Measurements from ENCODE around the gene SYF2. TPM values are rescaled to one million over a fixed set of nuclear protein-coding genes. Genes with fewer than 3 reads are reported as not detected.

The SYF2 gene
- total and polyA plus RNA-seq, 4 experiments from 2014 or later = 64.3 to 111 (median 74.9) TPM

DNA sequence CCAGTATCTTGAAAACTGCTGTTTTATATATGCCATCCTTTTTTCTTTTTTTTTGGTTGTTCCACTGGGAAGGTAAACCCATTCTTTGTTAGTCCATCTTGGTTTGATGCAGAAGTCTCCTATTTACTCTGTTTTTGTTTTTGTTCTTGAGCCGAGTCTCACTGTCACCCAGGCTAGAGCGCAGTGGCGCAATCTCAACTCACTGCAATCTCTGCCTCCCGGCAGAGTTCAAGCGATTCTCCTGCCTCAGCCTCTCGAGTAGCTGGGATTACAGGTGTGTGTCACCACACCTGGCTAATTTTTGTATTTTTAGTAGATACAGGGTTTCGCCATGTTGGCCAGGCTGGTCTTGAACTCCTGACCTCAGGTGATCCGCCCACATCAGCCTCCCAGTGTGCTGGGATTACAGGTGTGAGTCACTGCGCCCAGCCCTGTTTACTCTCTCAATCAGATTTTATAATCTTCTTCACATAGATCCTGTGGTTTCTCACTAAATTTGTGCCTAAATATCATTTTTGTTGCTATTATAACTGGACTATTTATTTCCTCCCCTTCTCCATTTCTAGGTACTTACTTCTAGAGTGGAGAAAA is 12.5 kb downstream of the SYF2 start:
- H3K27ac Mint-ChIP-seq = peak overlapping the region in 2 of 7 donors; percentile 25 to 42
- H3K4me1 ChIP-seq (ENCODE audit: insufficient read depth, low read length) = no peaks in the 10 kb centered on the region
- peaks cover 28% of the 10 kb centered on the region for H3K36me3 ChIP-seq (ENCODE audit: insufficient read depth, low read length)
- ChIA-PET POLR2A (ENCODE audit: partially characterized antibody) (interaction anchor here (1.1 to 1.4 kb wide), 2 partner anchors 9 to 13 kb away, joined by 4 to 5 read pairs; partner anchors contain the start of gene SYF2), CTCF (ENCODE audit: partially characterized antibody) (interaction anchor here (2.4 kb wide), 1 partner anchor 14 kb away, joined by 10 read pairs; no protein-coding TSS in a partner anchor)
- H3K36me3 Mint-ChIP-seq = peaks cover 32 to 44% of the 10 kb centered on the region in 2 donors
- peaks cover 0 to 2% (median 0%) of the 10 kb centered on the region in 8 donors for H3K9me3 Mint-ChIP-seq
- no peaks in the 10 kb centered on the region for H3K9me3 ChIP-seq (ENCODE audit: control insufficient read depth in 1 of 2, low read length in 2 of 2)
- H3K4me3 ChIP-seq (ENCODE audit: low read length in 2 of 2) = no peak overlapping the region
- no peak overlapping the region for H3K27ac ChIP-seq (ENCODE audit: low read depth, low read length)
- no peaks in the 10 kb centered on the region for H3K27me3 Mint-ChIP-seq
- DNase-seq = no peak
- H3K4me1 Mint-ChIP-seq = peaks cover 3 to 6% (median 5%) of the 10 kb centered on the region in 4 donors
- intact Hi-C loops (cut with micrococcal nuclease) = no loop called here
- H3K27me3 ChIP-seq (ENCODE audit: insufficient read depth, low read length) = no peaks in the 10 kb centered on the region
- H3K4me3 Mint-ChIP-seq = no peak overlapping the region

GRCh38 chr1:25217598-25218232 is 14.6 kb downstream of the SYF2 start:
- H3K36me3 Mint-ChIP-seq = peaks cover 20 to 29% of the 10 kb centered on the region in 2 donors
- Histone ChIP-seq H3K9me3 (ENCODE audit: control insufficient read depth in 1 of 2, low read length in 2 of 2) (no peaks in the 10 kb centered on the region), H3K27me3 (ENCODE audit: insufficient read depth, low read length) (no peaks in the 10 kb centered on the region), H3K27ac (ENCODE audit: low read depth, low read length) (no peak overlapping the region), H3K4me3 (ENCODE audit: low read length in 2 of 2) (no peak overlapping the region), H3K4me1 (ENCODE audit: insufficient read depth, low read length) (no peaks in the 10 kb centered on the region), H3K36me3 (ENCODE audit: insufficient read depth, low read length) (peaks cover 14% of the 10 kb centered on the region)
- peaks cover 0 to 2% (median 0%) of the 10 kb centered on the region in 8 donors for H3K9me3 Mint-ChIP-seq
- H3K4me3 Mint-ChIP-seq = no peak overlapping the region
- DNase-seq = no peak
- intact Hi-C loops (cut with micrococcal nuclease) = no loop called here
- ChIA-PET POLR2A (ENCODE audit: partially characterized antibody) (no interaction called here), CTCF (ENCODE audit: partially characterized antibody) (interaction anchor here (2.4 kb wide), 1 partner anchor 12 kb away, joined by 10 read pairs; no protein-coding TSS in a partner anchor)
- no peaks in the 10 kb centered on the region for H3K27me3 Mint-ChIP-seq
- H3K27ac Mint-ChIP-seq = peak overlapping the region in 2 of 7 donors; percentile 32 to 52
- peaks cover 3 to 6% (median 5%) of the 10 kb centered on the region in 4 donors for H3K4me1 Mint-ChIP-seq

- intact Hi-C loops (cut with micrococcal nuclease) = no loop called here
Measured at GRCh38 chr1:25217015-25217414, 15.3 kb downstream of the SYF2 start.

GRCh38 chr1:25216123-25216522 is 16.2 kb downstream of the SYF2 start:
- intact Hi-C loops (cut with micrococcal nuclease) = no loop called here
- peak overlapping the region in 4 of 7 donors; percentile 4 to 37 (median 22) for H3K27ac Mint-ChIP-seq
- Histone ChIP-seq H3K4me3 (ENCODE audit: low read length in 2 of 2) (no peak overlapping the region), H3K27me3 (ENCODE audit: insufficient read depth, low read length) (no peaks in the 10 kb centered on the region), H3K36me3 (ENCODE audit: insufficient read depth, low read length) (no peaks in the 10 kb centered on the region), H3K4me1 (ENCODE audit: insufficient read depth, low read length) (no peaks in the 10 kb centered on the region), H3K27ac (ENCODE audit: low read depth, low read length) (no peak overlapping the region), H3K9me3 (ENCODE audit: control insufficient read depth in 1 of 2, low read length in 2 of 2) (no peaks in the 10 kb centered on the region)
- no peak for DNase-seq
- H3K36me3 Mint-ChIP-seq = peaks cover 8 to 18% of the 10 kb centered on the region in 2 donors
- H3K27me3 Mint-ChIP-seq = peaks cover 0 to 2% of the 10 kb centered on the region in 2 donors
- ChIA-PET CTCF (ENCODE audit: partially characterized antibody) (interaction anchor here (2.5 kb wide), 1 partner anchor 11 kb away, joined by 15 read pairs; no protein-coding TSS in a partner anchor), POLR2A (ENCODE audit: partially characterized antibody) (no interaction called here)
- H3K4me1 Mint-ChIP-seq = peaks cover 3 to 6% (median 5%) of the 10 kb centered on the region in 4 donors
- no peak overlapping the region for H3K4me3 Mint-ChIP-seq
- peaks cover 0 to 2% (median 0%) of the 10 kb centered on the region in 8 donors for H3K9me3 Mint-ChIP-seq

More at GRCh38 chr1:25217015-25217414, 15.3 kb downstream of the SYF2 start:
- Mint-ChIP-seq H3K9me3 (peaks cover 0 to 2% (median 0%) of the 10 kb centered on the region in 8 donors), H3K4me3 (no peak overlapping the region), H3K4me1 (peaks cover 3 to 6% (median 5%) of the 10 kb centered on the region in 4 donors), H3K36me3 (peaks cover 14 to 24% of the 10 kb centered on the region in 2 donors), H3K27ac (peak overlapping the region in 2 of 7 donors; percentile 39 to 62), H3K27me3 (no peaks in the 10 kb centered on the region)
- Histone ChIP-seq H3K36me3 (ENCODE audit: insufficient read depth, low read length) (peaks cover 7% of the 10 kb centered on the region), H3K4me3 (ENCODE audit: low read length in 2 of 2) (no peak overlapping the region), H3K9me3 (ENCODE audit: control insufficient read depth in 1 of 2, low read length in 2 of 2) (no peaks in the 10 kb centered on the region), H3K4me1 (ENCODE audit: insufficient read depth, low read length) (no peaks in the 10 kb centered on the region), H3K27ac (ENCODE audit: low read depth, low read length) (no peak overlapping the region), H3K27me3 (ENCODE audit: insufficient read depth, low read length) (no peaks in the 10 kb centered on the region)
- no peak for DNase-seq
- CTCF ChIA-PET (ENCODE audit: partially characterized antibody) = no interaction called here
- POLR2A ChIA-PET (ENCODE audit: partially characterized antibody) = no interaction called here

GRCh38 chr1:25212725-25213124 is 19.6 kb downstream of the SYF2 start:
- Histone ChIP-seq H3K4me1 (ENCODE audit: insufficient read depth, low read length) (no peaks in the 10 kb centered on the region), H3K4me3 (ENCODE audit: low read length in 2 of 2) (no peak overlapping the region), H3K36me3 (ENCODE audit: insufficient read depth, low read length) (no peaks in the 10 kb centered on the region), H3K27ac (ENCODE audit: low read depth, low read length) (no peak overlapping the region), H3K27me3 (ENCODE audit: insufficient read depth, low read length) (no peaks in the 10 kb centered on the region), H3K9me3 (ENCODE audit: control insufficient read depth in 1 of 2, low read length in 2 of 2) (no peaks in the 10 kb centered on the region)
- intact Hi-C loops (cut with micrococcal nuclease) = no loop called here
- peaks cover 0 to 4% (median 0%) of the 10 kb centered on the region in 8 donors for H3K9me3 Mint-ChIP-seq
- DNase-seq = no peak
- peaks cover 3 to 7% of the 10 kb centered on the region in 2 donors for H3K27me3 Mint-ChIP-seq
- ChIA-PET CTCF (ENCODE audit: partially characterized antibody) (no interaction called here), POLR2A (ENCODE audit: partially characterized antibody) (no interaction called here)
- H3K27ac Mint-ChIP-seq = no peak overlapping the region
- H3K4me3 Mint-ChIP-seq = no peak overlapping the region
- H3K4me1 Mint-ChIP-seq = peaks cover 3 to 6% (median 4%) of the 10 kb centered on the region in 4 donors
- H3K36me3 Mint-ChIP-seq = no peaks in the 10 kb centered on the region

GRCh38 chr1:25210728-25211127 is 21.6 kb downstream of the SYF2 start:
- peaks cover 0 to 2% (median 0%) of the 10 kb centered on the region in 8 donors for H3K9me3 Mint-ChIP-seq
- Histone ChIP-seq H3K27ac (ENCODE audit: low read depth, low read length) (no peak overlapping the region), H3K4me3 (ENCODE audit: low read length in 2 of 2) (no peak overlapping the region), H3K27me3 (ENCODE audit: insufficient read depth, low read length) (no peaks in the 10 kb centered on the region), H3K4me1 (ENCODE audit: insufficient read depth, low read length) (no peaks in the 10 kb centered on the region), H3K36me3 (ENCODE audit: insufficient read depth, low read length) (no peaks in the 10 kb centered on the region), H3K9me3 (ENCODE audit: control insufficient read depth in 1 of 2, low read length in 2 of 2) (no peaks in the 10 kb centered on the region)
- H3K36me3 Mint-ChIP-seq = no peaks in the 10 kb centered on the region
- no peaks in the 10 kb centered on the region for H3K4me1 Mint-ChIP-seq
- H3K4me3 Mint-ChIP-seq = no peak overlapping the region
- peak overlapping the region in 1 of 7 donors; percentile 24 for H3K27ac Mint-ChIP-seq
- CTCF ChIA-PET (ENCODE audit: partially characterized antibody) = no interaction called here
- H3K27me3 Mint-ChIP-seq = peaks cover 3 to 9% of the 10 kb centered on the region in 2 donors
- no peak for DNase-seq
- intact Hi-C loops (cut with micrococcal nuclease) = no loop called here
- POLR2A ChIA-PET (ENCODE audit: partially characterized antibody) = no interaction called here

- no peaks in the 10 kb centered on the region for H3K36me3 Mint-ChIP-seq
- H3K27me3 Mint-ChIP-seq = peaks cover 3 to 10% of the 10 kb centered on the region in 2 donors
- intact Hi-C loops (cut with micrococcal nuclease) = no loop called here
- H3K4me1 ChIP-seq (ENCODE audit: insufficient read depth, low read length) = no peaks in the 10 kb centered on the region
- no peak overlapping the region for H3K4me3 Mint-ChIP-seq
- ChIA-PET CTCF (ENCODE audit: partially characterized antibody) (no interaction called here), POLR2A (ENCODE audit: partially characterized antibody) (no interaction called here)
- no peak overlapping the region for H3K27ac ChIP-seq (ENCODE audit: low read depth, low read length)
- no peaks in the 10 kb centered on the region for H3K36me3 ChIP-seq (ENCODE audit: insufficient read depth, low read length)
- DNase-seq = no peak
- no peaks in the 10 kb centered on the region for H3K9me3 ChIP-seq (ENCODE audit: control insufficient read depth in 1 of 2, low read length in 2 of 2)
- H3K4me1 Mint-ChIP-seq = peaks cover 0 to 2% (median 0%) of the 10 kb centered on the region in 4 donors
- no peaks in the 10 kb centered on the region for H3K27me3 ChIP-seq (ENCODE audit: insufficient read depth, low read length)
- no peak overlapping the region for H3K27ac Mint-ChIP-seq
- H3K4me3 ChIP-seq (ENCODE audit: low read length in 2 of 2) = no peak overlapping the region
- peaks cover 0 to 2% (median 0%) of the 10 kb centered on the region in 8 donors for H3K9me3 Mint-ChIP-seq
Measured at GRCh38 chr1:25209516-25209915, 22.8 kb downstream of the SYF2 start.
